ENCODE results near the gene ELAC2.
"Not testable (repeated sequence)": the region's sequence is repeated elsewhere in the genome, so short reads cannot be mapped to it uniquely, and the experiment has no call there.

The ELAC2 gene

DNA sequence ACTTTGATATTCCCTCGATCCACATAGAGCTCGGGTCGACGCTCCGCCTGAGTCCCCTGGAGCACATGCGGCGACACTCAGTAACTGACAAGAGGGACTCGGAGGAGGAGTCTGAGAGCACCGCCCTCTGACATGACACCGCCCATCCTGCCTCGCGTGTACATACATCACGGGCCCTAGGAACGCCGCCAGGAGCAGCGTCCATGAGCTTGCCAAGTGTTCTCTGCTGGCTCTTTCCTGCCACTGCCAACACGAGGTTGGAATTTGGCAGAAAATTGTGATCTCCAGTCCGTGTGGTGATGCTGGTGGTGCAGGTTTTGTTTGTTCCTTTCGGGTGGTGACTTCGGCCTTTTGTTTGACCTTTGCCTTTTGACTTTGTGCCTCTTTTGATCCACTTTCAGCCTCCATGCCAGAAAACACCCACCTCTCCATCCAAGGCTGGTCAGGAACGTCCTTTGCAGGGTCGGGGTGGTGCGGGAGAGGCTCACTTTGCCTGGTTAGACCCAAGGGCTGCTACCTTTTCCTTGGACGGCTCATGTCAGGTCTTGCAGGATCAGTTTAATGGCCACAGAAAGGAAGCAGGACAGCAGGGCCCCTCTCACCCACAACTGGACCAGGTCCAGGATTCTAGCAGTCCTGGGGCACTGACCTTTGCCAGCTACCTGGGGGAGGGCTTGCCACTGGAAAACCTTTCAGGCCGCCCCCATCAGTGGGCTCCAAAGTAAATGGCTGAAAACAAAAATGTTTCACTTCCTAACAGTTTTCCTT is 27.6 kb downstream of the ELAC2 start:
- DNase-seq (ENCODE audit: low read depth), result no peak

DNA sequence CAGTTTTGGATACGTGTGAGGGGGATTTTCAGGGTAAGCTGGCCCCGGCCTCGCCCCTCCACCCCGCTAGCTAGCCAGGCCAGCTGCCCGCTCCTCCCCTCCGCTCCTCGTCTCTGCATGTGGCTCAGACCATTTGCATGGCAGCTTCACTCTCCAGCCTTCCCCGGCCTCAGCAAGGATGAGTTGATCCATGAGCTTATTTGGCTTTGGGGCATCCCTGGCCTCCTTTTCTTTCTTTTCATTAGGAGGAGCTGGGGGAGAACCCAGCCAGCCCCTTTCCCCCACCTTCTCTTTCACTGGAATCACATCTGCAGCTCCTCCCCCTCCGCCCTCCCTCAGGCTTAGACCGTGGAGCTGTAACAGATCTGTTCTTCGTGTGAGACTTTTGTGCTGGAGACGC is 30.7 kb downstream of the ELAC2 start:
- no peak for DNase-seq (ENCODE audit: low read depth)

DNA sequence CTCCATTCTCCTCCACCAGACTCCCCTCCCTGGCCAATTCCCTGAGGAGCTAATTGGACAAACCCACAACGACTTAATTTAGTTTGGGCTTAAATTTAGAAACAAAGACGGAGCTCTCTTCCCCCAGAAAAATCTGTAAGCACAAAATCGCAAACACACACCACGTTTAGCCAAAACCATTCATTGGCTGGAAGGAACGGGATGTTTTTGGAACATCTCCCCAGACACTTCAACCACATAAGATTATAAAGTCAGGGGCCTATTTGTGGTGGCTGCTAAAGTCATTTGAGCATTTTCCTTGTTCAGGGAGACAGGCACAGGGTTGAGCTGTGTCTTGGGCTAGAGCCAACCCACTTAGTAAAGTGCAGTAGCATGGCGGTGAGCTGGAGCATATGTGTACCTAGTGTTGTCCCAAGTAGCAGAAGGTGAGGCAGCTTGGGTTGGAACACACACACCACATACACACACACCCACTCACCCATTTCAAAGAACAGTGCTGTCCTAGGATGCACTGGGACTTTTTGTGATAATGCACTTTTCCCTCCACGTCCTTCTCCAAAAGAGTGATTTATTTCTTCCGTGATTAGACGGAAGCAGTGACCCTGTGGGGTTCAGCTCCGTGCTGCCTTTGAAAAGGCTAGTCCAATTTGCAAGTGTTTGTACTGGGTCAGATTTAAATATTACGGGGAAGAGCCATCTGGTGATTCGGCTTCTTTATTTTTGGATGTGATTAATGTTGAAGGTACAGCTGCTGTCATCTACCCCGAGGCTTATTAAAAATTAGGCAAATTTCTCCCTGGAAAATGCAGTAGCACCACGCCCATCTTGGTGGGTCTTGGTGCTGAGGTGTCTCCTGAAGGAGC is 32.2 kb downstream of the ELAC2 start:
- DNase-seq (ENCODE audit: low read depth), result no peak

DNA sequence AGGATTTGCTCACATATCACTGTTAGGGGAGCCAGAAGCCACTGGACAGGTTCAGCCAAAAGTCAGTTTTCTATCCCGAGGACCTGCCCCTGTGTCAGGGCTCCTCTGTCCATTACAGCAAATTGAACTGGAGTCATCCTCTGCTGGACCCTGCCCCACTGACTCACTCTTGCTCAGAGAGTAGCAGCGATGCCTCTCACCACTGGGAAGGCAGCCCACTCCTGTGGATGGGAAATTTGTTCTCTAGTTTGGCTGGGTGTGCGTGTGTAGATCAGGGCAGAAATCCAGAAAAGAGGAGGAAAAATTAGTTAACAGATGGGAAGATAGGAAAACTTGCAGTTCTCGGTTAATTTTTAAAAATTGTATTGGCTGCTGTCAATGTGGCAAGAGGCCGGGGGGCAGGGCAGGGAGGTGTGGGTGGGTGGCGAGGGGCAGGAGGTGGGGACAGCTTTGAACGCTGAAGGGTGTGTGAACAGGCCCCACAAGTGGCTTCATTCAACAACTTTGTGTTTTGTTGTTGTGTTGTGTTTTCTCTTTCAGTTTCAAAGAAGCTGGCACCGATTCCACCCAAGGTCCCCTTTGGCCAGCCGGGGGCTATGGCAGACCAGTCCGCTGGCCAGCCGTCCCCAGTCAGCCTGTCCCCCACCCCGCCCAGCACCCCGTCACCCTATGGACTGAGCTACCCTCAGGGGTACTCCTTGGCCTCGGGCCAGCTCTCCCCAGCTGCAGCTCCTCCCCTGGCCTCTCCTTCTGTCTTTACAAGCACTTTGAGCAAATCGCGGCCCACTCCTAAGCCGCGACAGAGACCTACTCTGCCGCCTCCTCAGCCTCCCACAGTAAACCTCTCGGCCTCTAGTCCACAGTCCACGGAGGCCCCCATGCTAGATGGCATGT is 33.6 kb downstream of the ELAC2 start:
- no peak for DNase-seq (ENCODE audit: low read depth)

DNA sequence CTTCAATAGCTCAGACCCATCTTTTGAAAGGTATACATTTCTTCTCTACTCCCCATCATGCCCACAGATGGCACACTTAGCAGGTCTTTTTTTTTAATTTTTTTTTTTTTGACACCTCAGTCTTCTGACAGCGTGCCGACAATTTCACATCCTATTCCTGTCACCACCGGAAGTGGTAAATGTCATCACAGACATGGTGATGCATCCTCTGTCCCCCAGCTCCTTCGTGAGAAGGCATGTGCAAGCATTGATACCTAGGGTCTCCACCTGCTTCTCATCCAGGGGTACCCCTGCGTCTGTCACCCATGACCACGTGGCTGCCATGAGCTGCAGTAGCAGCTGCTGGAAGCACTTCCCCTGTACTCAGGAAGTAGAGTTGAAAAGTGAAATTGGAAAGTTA is 35.6 kb downstream of the ELAC2 start:
- no peak for DNase-seq (ENCODE audit: low read depth)

DNA sequence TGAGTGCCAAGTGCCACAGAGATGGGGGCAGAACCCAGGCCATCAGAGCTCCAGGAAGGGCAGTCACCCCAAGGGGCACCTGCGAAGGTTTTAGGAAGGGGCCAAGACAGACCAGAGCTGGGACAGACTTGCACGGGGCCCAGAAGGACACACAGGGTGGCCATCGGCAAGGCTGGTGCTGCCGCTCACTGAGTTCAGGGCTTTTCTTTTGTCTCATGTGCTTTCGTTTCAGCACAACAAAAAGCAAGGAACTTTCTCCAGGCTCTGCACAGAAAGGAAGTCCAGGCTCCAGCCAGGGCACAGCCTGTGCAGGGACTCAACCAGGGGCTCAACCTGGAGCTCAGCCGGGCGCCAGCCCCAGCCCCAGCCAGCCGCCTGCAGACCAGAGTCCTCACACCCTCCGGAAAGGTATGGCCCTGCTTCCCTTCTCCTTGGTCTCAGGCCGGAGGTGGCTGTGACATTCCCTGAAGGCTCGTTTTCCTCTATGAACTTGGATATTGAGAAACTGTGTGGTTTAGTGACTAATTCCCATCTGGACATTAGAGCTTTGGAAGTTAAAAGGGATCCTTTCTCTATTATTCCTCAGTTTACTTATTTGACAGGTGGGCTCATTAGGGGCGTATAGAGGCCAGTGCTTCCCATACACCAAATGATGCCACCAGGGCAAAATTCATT is 37.9 kb downstream of the ELAC2 start:
- no peak for DNase-seq (ENCODE audit: low read depth)

DNA sequence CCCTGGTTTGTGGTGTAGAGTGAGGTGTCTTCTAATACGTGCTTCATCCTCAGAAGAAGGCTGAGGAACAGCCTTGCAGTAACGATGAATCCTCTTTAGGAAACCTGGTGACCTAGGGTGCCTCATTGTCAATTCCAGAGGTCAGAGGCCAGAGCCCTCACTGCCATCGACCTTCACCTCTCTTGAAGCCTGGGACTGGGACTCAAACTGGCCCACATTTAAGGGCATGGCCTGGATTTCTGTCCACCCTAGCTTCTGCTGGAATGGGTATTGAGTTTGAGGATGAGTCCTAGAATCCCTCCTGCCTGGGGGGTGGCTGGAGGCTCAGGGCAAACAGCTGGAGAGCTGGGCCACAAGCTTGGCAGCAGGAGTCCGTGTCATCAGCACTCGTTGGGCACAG is 38.6 kb downstream of the ELAC2 start:
- DNase-seq (ENCODE audit: low read depth), result no peak

DNA sequence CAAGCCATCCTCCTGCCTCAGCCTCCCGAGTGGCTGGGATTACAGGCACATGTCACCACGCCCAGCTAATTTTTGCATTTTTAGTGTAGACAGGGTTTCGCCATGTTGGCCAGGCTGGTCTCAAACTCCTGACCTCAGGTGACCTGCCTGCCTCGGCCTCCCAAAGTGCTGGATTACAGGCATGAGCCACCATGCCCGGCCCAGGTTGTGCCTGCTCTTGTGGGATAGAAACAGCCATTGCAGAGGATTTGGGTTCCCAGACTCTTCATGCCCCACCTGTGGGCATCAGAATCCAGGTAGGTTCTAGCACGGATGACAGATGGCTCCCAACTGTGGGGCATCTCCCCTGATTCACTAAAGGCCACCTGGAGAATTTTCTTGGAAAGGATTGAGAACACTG is 39.0 kb downstream of the ELAC2 start:
- not testable (repeated sequence) for DNase-seq (ENCODE audit: low read depth)

DNA sequence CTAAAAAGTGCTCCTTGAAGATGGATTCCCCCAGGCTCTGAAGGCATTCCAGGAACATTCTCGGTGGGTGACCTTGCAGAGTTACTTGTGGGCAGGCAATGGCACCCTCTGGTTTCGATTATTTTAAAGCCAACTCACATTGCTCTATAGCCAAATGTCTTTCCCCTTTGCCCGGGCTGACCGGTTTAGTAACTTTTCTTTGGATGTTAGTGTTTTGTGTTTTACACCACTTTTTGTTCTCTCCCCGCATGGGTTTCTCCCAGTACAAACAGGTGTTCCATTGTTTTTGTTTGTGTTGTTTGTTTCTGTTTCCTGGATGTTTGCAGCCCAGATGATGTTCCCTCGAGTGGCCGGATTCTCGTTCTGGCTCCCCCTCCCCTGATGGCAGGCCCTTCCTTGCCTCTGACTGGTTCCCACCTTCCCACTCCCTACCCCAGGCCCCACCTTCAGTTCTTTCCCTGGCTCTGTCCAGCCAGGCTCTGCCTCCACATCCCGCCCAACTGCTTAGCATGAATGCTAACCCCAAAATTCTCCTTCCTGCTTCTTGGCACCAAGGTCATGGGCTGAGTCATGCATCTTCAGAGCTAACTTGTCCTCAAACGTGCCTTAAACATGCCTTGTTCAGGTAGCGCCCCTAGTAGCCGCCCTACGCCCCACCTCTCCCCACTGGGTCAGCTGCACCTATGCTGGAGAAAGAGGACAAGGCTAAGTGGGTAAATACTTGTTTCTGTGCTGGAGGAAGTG is 40.6 kb downstream of the ELAC2 start:
- no peak for DNase-seq (ENCODE audit: low read depth)

DNA sequence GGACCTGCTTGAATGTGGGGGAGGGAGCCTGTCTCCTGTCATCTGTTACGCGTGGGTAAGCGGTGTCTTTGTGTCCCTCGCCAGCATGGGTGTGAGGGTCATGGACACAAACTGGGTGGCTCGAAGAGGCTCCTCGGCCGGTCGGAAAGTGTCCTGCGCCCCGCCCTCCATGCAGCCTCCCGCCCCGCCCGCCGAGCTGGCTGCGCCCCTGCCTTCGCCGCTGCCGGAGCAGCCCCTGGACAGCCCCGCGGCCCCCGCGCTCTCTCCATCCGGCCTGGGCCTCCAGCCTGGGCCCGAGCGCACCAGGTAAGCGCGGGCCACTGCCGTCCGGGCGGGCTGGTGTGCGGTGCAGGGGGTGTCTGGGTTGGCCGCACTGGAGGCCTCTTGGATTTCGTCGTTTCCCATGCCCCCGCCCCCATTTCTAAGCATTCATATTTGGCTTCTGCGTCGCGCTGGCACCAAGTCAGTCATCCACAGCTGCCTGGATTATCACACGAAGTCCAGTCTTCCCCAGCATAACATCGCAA is 43.8 kb downstream of the ELAC2 start:
- no peak for DNase-seq (ENCODE audit: low read depth)

DNA sequence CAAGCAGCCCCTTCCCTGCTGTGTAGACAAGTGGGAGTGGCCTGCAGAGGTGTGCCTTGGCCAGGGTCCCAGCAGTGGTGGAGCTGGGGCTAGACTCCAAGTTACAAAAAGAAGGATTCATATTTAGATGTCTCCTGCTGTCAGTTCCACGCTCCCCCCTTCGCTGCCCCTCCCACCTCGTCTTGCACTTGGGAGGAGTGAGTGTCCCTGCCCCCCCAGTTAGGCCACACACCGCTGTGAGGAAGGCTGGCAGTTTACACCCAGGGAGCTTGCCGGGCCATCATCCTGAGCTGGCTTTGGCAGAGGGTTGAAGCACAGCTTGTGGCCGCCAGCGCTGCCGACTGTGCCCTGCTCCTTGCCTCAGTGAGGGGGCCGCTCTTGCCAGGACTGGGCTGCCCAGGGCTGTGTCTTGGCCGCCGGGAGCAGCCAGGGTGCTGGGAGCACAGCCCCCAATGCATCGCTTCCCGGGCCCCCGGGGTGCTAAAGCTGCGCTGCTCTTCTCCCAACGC is 44.3 kb downstream of the ELAC2 start:
- no peak for DNase-seq (ENCODE audit: low read depth)

DNA sequence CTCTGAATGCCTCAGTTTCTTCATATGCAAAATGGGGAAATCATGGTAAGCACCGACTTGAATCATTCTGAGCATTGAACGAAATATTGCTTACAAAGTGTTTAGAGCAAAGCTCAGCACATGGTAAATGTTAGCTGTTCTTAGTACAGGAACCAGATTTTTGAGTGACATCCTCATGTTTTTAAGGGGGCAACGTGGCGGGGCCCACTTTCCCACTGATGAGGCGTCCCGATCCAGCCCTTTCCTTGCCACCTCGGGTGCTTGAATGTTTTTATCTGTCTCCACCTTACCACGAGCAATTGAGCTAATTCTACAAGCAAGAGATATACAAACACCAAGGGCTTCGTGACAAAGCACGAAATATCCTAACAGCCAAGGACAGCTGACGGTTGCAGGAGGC is 49.9 kb downstream of the ELAC2 start:
- no peak for DNase-seq (ENCODE audit: low read depth)

DNA sequence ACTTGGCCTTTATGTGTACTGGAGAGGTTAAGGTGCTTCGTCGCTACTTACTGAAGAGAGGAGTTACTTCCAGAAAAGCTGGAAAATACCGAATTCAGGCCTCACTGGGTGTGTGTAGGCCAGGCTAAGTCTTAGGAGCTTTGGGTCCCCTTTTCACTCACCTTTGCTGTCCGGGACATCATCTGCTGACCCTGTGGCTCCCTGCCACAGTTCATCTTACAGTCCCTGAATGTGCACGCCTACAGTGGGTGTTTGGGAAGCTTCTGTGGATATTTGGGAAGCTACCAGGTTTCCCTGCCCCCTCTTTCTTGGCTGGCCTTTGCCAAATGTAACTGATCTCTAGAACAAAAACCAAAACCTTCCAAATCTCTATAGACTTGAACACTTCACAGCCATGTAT is 51.4 kb downstream of the ELAC2 start:
- no peak for DNase-seq (ENCODE audit: low read depth)

DNA sequence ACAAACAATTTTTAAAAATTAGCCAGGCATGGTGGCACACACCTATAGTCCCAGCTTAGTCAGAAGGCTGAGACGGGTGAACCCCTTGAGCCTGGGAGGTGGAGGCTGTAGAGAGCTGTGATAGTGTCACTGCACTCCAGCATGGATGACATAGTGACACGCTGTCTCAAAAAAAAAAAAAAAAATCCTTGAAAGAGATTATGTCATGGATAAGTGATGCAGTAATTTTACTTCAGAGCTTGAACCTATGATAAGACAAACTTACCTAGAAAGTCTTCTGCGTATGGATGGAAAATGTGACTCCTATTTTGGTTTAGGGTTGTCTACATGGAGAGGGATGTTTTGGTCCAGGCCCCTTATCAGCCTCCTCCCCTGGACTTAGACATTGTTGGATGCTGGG is 51.8 kb downstream of the ELAC2 start:
- no peak for DNase-seq (ENCODE audit: low read depth)

DNA sequence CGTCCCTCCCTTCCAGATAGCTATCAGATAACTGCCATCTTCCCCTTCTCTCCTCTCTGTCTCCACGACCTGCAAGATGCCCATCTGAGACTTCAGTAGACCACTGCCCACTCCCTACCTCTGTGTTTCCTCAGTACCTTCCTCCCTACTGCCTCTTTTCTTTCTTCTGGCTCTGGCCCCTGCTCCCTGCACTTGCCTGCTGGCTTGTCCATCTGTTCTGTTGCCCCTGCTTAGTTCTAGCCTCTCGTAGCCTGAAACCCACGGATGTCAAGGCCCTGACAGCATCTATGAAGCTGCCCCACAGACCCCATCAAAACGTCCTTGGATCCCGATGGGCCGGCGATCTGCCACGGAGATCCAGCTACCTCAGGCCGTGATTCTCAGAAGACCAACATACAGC is 53.0 kb downstream of the ELAC2 start:
- DNase-seq (ENCODE audit: low read depth), result no peak

DNA sequence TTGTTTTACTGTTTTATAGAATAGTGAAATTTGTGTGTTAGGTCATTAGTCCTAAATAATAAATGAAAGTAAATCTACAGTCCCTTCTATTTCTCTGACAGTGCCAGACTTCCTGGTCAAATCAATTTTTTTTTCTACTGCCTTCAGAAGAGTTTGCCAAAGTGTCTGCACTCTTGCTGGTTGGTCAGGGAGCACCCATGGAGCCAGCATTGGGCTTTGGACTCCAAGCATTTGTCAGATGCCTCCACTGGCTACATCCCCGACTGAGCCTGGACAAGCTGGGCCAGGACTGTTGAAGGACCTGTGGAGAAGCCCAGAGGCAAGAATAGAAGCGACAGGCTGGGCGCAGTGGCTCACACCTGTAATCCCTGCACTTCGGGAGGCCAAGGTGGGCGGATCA is 53.7 kb downstream of the ELAC2 start:
- DNase-seq (ENCODE audit: low read depth), result no peak

DNA sequence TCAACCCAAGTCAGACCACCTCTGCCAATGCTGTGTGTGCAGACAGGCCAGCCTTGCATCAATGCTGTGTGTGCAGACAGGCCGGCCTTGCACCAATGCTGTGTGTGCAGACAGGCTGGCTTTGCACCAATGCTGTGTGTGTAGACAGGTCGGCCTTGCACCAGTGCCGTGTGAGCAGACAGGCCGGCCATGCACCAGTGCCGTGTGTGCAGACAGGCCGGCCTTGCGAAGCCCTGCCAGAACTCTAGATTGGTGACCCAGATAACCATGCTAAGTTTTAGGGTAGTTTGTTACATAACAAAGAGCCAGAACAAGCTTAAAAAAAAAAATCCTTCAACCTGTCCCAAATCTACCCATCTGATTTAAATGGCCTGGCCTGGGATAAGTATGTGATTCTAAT is 54.3 kb downstream of the ELAC2 start:
- DNase-seq (ENCODE audit: low read depth), result no peak

DNA sequence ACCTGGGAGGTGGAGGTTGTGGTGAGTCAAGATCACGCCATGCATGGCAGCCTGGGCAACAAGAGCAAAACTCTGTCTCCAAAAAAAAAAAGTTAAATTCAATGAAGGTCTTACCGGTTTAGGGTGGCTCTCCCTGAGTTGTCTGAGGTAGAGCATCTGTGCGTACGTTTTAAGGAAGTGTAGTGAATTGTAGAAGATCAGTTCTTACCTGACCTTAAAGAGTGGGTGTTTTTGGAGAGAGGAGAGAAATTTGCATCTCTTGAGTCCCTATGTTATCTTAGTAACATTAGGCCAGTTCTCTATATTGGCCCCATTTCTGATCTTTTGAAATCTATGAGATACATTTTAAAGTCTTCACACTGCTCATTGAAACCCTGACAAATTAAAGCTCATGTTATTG is 56.2 kb downstream of the ELAC2 start:
- DNase-seq (ENCODE audit: low read depth), result no peak

DNA sequence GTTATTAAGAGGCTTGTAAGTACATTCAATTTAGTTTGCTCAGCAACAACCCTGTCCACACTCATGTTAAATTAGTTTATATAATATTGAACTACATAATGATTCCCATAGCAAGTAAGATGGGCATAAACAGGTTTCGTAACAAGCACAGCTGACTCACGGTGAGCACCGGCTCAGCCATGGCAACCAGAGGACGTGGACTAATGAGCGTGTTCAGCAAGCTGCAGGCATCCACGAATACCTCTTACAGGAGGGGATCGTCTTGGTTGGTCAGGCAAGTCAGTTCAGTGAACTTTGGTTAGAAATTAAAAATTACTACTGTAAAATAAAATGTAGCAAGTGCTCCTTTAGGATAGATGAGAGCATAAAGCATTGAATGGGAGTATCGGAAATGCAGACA is 58.4 kb downstream of the ELAC2 start:
- DNase-seq (ENCODE audit: low read depth), result no peak

DNA sequence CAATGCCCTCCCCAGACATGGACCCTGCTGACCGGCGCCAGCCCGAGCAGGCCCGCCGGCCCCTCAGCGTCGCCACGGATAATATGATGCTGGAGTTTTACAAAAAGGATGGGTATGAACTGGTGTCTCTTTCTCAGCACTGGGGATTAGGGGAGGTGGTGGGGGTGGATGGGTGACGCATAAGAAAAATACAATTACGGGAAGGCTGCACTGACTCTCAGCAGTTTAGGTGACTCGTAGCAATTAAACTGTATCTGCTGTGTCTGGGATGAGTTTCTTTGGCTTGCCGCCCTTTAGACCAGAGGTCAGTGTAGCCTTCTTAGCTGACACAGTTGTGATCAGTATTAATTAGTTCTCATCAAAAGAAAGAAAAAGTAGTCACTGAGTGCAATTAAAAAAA is 59.0 kb downstream of the ELAC2 start:
- no peak for DNase-seq (ENCODE audit: low read depth)

DNA sequence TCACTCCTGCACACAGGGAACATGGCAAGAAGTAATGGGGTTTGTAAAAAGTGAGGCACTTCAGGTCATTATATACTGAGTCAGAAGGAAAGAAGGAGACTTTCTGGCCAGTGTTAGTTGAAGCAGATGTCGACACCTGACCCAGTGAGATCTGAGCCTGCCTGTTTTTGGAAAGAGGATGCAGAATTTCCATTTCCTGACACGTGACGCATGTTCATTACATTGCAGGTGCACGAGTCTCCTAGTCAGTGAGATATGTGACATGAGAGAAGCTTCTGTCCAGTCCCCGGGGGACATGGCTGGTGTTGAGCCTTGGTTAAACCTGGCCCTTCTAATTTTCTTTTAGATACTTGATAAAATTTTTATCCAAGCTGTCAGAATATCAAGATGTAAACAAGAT is 62.3 kb downstream of the ELAC2 start:
- DNase-seq (ENCODE audit: low read depth), result no peak
